Suprapubic skin (tissue), 4 donors: ENCODE results near the gene SPAG16.

ENCODE experiments used
- CTCF ChIP-seq, 2 donors: fragments of 200-600 bp in 1 of 2; fragments of 450-650 bp in 1 of 2; sonication (generic) in 1 of 2; IDR thresholded peaks; one replicate each; pipeline ENCODE4 v1.5.1; 2016 to 2019; ENCODE audit warnings: antibody characterized with exemption in 2 of 2, mild to moderate bottlenecking in 1 of 2, moderate library complexity in 1 of 2
- EP300 ChIP-seq: sonication (generic); formaldehyde crosslinking; IDR thresholded peaks from one replicate; pipeline ENCODE4 v1.6.1; 2017; ENCODE audit warnings: antibody characterized with exemption
- POLR2A ChIP-seq, 2 donors: fragments of 450-650 bp; IDR thresholded peaks; one replicate each; pipeline ENCODE4 v1.6.1; 2017; ENCODE audit warnings: antibody characterized with exemption in 2 of 2, mild to moderate bottlenecking in 2 of 2, moderate library complexity in 2 of 2
- POLR2AphosphoS5 ChIP-seq, 3 donors: sonication (generic); formaldehyde crosslinking; IDR thresholded peaks; one replicate each; pipeline ENCODE4 v1.6.1; 2017; ENCODE audit warnings: antibody characterized with exemption in 3 of 3

- TF ChIP-seq CTCF (IDR thresholded peaks at IDR 0.05) (no peak), POLR2A (IDR thresholded peaks at IDR 0.05) (no peak), EP300 (no peak), POLR2AphosphoS5 (IDR thresholded peaks at IDR 0.05) (no peak)
Observed at GRCh38 chr2:214293593-214293992, 1009.3 kb downstream of the SPAG16 start.
